HepG2 (cell line): ENCODE data around the gene PCIF1. TPM values are rescaled to one million over a fixed set of nuclear protein-coding genes. Genes with fewer than 3 reads are reported as not detected.

Experiments used
- CEBPG ChIP-seq: IDR thresholded peaks from 2 replicates; pipeline ENCODE4 v1.6.1; 2016
- CHCHD3 ChIP-seq: sonication (generic); formaldehyde crosslinking; IDR thresholded peaks from 2 replicates; pipeline ENCODE4 v1.8.0; 2022; ENCODE audit warnings: mild to moderate bottlenecking, missing genetic modification reagents, moderate library complexity
- DNMT3B ChIP-seq: conservative IDR thresholded peaks from 2 replicates; pipeline ENCODE4 v1.6.1; 2016; ENCODE audit warnings: missing biosample characterization, control low read depth
- ELF3 ChIP-seq: IDR thresholded peaks from 2 replicates; pipeline ENCODE4 v1.6.1; 2016; ENCODE audit warnings: missing genetic modification reagents, missing compliant biosample characterization
- ESRRA ChIP-seq: sonication (generic); formaldehyde crosslinking; IDR thresholded peaks from 2 replicates; pipeline ENCODE4 v1.5.1; 2020; ENCODE audit warnings: mild to moderate bottlenecking, low read depth, missing genetic modification reagents
- MTA3 ChIP-seq: sonication (generic); formaldehyde crosslinking; IDR thresholded peaks from 2 replicates; pipeline ENCODE4 v1.4.0; 2020; ENCODE audit warnings: missing genetic modification reagents
- NFATC3 ChIP-seq: sonication (generic); formaldehyde crosslinking; IDR thresholded peaks from 2 replicates; pipeline ENCODE4 v1.5.1; 2020; ENCODE audit warnings: mild to moderate bottlenecking, missing genetic modification reagents
- NR2F6 ChIP-seq, 2 experiments: IDR thresholded peaks; 2 replicates each; pipeline ENCODE4 v1.6.1; 2016; ENCODE audit warnings: antibody characterized with exemption in 1 of 2, mild to moderate bottlenecking in 1 of 2
- RAD21 ChIP-seq: fragments of 450-650 bp; formaldehyde crosslinking; IDR thresholded peaks from 2 replicates; pipeline ENCODE4 v1.5.0; 2020; ENCODE audit warnings: mild to moderate bottlenecking
- SOX5 ChIP-seq: IDR thresholded peaks from 2 replicates; pipeline ENCODE4 v1.6.1; 2016; ENCODE audit warnings: borderline replicate concordance
- SSRP1 ChIP-seq: IDR thresholded peaks from 2 replicates; pipeline ENCODE4 v1.6.1; 2016; ENCODE audit warnings: control low read depth
- STAG1 ChIP-seq: sonication (generic); formaldehyde crosslinking; IDR thresholded peaks from 2 replicates; pipeline ENCODE4 v1.4.0; 2020; ENCODE audit warnings: missing genetic modification reagents
- TCF7L2 ChIP-seq: IDR thresholded peaks from 2 replicates; pipeline ENCODE4 v1.6.1; 2011; ENCODE audit warnings: mild to moderate bottlenecking, low read depth, low read length, moderate library complexity
- TRIM24 ChIP-seq: sonication (generic); formaldehyde crosslinking; IDR thresholded peaks from 2 replicates; pipeline ENCODE4 v1.8.0; 2022; ENCODE audit warnings: mild to moderate bottlenecking, missing genetic modification reagents
- XRCC5 ChIP-seq: fragments of 200-400 bp; formaldehyde crosslinking; optimal IDR thresholded peaks from 2 replicates; pipeline ENCODE3; 2017; ENCODE audit warnings: mild to moderate bottlenecking, low read length
- ZFP36L2 ChIP-seq: sonication (generic); formaldehyde crosslinking; IDR thresholded peaks from 2 replicates; pipeline ENCODE4 v1.4.0; 2020; ENCODE audit warnings: missing genetic modification reagents
- ZNF225 ChIP-seq: sonication (generic); formaldehyde crosslinking; IDR thresholded peaks from 2 replicates; pipeline ENCODE4 v1.4.0; 2020; ENCODE audit warnings: mild to moderate bottlenecking, missing genetic modification reagents
- ZNF335 ChIP-seq: sonication (generic); formaldehyde crosslinking; IDR thresholded peaks from 2 replicates; pipeline ENCODE4 v1.4.0; 2020; ENCODE audit warnings: missing genetic modification reagents
- ZNF383 ChIP-seq: sonication (generic); formaldehyde crosslinking; IDR thresholded peaks from 2 replicates; pipeline ENCODE4 v1.4.0; 2020; ENCODE audit warnings: missing genetic modification reagents, mild to moderate bottlenecking, borderline replicate concordance
- ZNF501 ChIP-seq: sonication (generic); formaldehyde crosslinking; IDR thresholded peaks from 2 replicates; pipeline ENCODE4 v1.5.1; 2020; ENCODE audit warnings: mild to moderate bottlenecking, moderate library complexity, missing genetic modification reagents
- ZNF772 ChIP-seq: sonication (generic); formaldehyde crosslinking; IDR thresholded peaks from 2 replicates; pipeline ENCODE4 v1.5.0; 2020; ENCODE audit warnings: mild to moderate bottlenecking, missing genetic modification reagents
- polyA plus RNA-seq, 8 experiments: library from polyadenylated mRNA; depleted of rRNA in 3 of 8; stranded (reverse) in 7 of 8; unstranded in 1 of 8; fragments of >200 nt; fragmentation: Illumina TruSeq in 4 of 8; extraction: Trizol in 4 of 8; gene quantifications; 2 replicates each; pipeline versions ENCODE4 v1.2.1 to v1.2.3, GENCODE V29; 2011 to 2016; ENCODE audit warnings: low read depth in 4 of 8, missing spikeins in 1 of 8, mixed read lengths in 1 of 8; ENCODE audit not compliant: insufficient read depth in 1 of 8
- total RNA-seq, 5 experiments: library from RNA; depleted of rRNA; stranded (reverse); fragments of >200 nt; fragmentation: Illumina TruSeq; extraction: Trizol; gene quantifications; 2 replicates each; pipeline ENCODE4 v1.2.3, GENCODE V29; 2016; ENCODE audit warnings: low read depth in 1 of 5
- TF ChIP-seq, protein P1 (sequence below): sonication (generic); formaldehyde crosslinking; IDR thresholded peaks from 2 replicates; pipeline ENCODE4 v1.5.1; 2020; ENCODE audit warnings: mild to moderate bottlenecking, moderate library complexity, missing genetic modification reagents
- TF ChIP-seq, protein P2 (sequence below): sonication (generic); formaldehyde crosslinking; IDR thresholded peaks from 2 replicates; pipeline ENCODE4 v1.8.1; 2023; ENCODE audit warnings: mild to moderate bottlenecking, moderate library complexity, missing genetic modification reagents
- TF ChIP-seq, protein P3 (sequence below): sonication (generic); formaldehyde crosslinking; IDR thresholded peaks from 2 replicates; pipeline ENCODE4 v1.5.0; 2020; ENCODE audit warnings: mild to moderate bottlenecking, missing genetic modification reagents, borderline replicate concordance

PCIF1 gene
- total and polyA plus RNA-seq, 2 of the 13 experiments (the other 11 are each of a cell fraction or from before 2014, with no cell fraction given): 20.9 to 24.4 TPM

DNA sequence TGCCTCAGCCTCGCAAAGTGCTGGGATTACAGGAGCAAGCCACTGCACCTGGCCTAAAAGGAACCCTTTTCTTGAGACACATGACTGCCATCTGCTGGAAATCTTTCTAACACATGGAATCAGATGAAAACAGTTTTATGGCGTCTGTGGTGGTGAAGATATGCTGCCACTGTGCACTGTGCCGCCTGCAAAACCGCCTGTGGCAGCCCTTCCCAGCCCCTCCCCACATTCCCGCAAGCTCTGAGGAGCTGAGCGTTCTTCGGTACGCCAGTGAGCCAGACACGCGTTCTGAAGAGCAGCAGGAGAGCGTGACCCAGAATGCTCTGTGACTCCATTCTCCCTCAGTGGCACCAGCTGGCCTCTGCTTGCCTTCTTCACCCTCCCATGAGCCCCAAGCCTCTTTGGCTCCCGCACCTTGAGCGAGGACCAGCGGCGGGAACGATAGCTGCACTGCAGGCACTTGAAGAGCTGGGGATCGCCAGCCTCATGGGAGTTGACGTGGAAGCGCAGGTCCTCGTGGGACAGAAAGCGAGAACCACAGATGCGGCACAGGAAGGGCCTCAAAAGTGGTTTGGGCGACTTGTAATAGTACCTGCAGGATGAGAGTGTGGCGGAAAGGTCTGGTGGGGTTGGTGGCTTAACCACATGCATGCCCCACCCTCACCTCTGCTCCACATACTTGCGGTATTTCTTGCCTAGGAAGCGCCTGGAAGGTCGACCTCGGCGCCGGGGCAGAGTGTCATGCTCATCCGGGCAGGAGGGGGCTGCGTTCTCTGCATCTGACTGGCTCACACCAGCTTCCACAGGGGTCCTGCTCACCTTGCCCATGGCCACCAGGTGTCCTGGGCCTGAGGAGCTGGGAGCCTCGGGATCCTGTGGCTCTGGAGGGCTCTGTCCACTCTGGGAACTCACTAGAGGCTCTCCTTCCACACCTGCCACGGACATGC, 28.8 kb downstream of the PCIF1 start (continued):
- TF ChIP-seq ZNF501 (CRISPR knock-in tag) (peak; percentile 42; the same call in 1 of the 2 replicates), ZNF335 (CRISPR knock-in tag) (0 out of 2 replicates have a peak, but pooled peaks have one; percentile 36), SOX5 (CRISPR knock-in tag) (0 out of 2 replicates have a peak, but pooled peaks have one; percentile 29), ZNF383 (CRISPR knock-in tag) (0 out of 2 replicates have a peak, but pooled peaks have one; percentile 34), ESRRA (CRISPR knock-in tag) (no peak), ELF3 (CRISPR knock-in tag) (0 out of 2 replicates have a peak, but pooled peaks have one; percentile 32), ZFP36L2 (CRISPR knock-in tag) (0 out of 2 replicates have a peak, but pooled peaks have one; percentile 61), CEBPG (CRISPR knock-in tag) (0 out of 2 replicates have a peak, but pooled peaks have one; percentile 10), ZNF225 (CRISPR knock-in tag) (0 out of 2 replicates have a peak, but pooled peaks have one; percentile 27), CHCHD3 (no peak), NFATC3 (CRISPR knock-in tag) (no peak), TRIM24 (CRISPR knock-in tag) (no peak), RAD21 (CRISPR knock-in tag) (peak; percentile 89), XRCC5 (peak; percentile 16), TCF7L2 (no peak), ZNF772 (CRISPR knock-in tag) (no peak), STAG1 (CRISPR knock-in tag) (peak; percentile 97), MTA3 (CRISPR knock-in tag) (no peak), NR2F6 (IDR thresholded peaks at IDR 0.05) (no peak), NR2F6 (CRISPR knock-in tag; IDR thresholded peaks at IDR 0.05) (0 out of 2 replicates have a peak, but pooled peaks have one; percentile 19), SSRP1 (CRISPR knock-in tag) (no peak), DNMT3B (CRISPR knock-in tag) (0 out of 2 replicates have a peak, but pooled peaks have one; percentile 35)
- TF ChIP-seq, protein P1, sequence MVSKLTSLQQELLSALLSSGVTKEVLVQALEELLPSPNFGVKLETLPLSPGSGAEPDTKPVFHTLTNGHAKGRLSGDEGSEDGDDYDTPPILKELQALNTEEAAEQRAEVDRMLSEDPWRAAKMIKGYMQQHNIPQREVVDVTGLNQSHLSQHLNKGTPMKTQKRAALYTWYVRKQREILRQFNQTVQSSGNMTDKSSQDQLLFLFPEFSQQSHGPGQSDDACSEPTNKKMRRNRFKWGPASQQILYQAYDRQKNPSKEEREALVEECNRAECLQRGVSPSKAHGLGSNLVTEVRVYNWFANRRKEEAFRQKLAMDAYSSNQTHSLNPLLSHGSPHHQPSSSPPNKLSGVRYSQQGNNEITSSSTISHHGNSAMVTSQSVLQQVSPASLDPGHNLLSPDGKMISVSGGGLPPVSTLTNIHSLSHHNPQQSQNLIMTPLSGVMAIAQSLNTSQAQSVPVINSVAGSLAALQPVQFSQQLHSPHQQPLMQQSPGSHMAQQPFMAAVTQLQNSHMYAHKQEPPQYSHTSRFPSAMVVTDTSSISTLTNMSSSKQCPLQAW (CRISPR knock-in tag): 0 out of 2 replicates have a peak, but pooled peaks have one; percentile 7
- TF ChIP-seq, protein P2, sequence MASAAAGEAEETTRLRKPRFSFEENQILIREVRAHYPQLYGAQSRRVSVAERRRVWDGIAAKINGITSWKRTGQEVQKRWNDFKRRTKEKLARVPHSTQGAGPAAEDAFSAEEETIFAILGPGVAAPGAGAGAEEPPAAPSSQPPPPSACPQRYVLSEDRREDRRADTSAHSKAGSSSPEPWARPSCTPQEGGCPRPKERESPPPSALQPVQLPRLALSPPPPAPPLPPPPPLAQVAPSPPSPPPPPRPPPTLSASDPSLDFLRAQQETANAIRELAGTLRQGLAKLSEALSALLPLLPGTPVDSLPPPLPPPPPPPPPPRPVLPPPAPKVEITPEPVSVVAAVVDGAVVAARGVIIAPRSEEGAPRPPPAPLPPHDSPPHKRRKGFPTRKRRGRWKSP (CRISPR knock-in tag): no peak
- TF ChIP-seq, protein P3, sequence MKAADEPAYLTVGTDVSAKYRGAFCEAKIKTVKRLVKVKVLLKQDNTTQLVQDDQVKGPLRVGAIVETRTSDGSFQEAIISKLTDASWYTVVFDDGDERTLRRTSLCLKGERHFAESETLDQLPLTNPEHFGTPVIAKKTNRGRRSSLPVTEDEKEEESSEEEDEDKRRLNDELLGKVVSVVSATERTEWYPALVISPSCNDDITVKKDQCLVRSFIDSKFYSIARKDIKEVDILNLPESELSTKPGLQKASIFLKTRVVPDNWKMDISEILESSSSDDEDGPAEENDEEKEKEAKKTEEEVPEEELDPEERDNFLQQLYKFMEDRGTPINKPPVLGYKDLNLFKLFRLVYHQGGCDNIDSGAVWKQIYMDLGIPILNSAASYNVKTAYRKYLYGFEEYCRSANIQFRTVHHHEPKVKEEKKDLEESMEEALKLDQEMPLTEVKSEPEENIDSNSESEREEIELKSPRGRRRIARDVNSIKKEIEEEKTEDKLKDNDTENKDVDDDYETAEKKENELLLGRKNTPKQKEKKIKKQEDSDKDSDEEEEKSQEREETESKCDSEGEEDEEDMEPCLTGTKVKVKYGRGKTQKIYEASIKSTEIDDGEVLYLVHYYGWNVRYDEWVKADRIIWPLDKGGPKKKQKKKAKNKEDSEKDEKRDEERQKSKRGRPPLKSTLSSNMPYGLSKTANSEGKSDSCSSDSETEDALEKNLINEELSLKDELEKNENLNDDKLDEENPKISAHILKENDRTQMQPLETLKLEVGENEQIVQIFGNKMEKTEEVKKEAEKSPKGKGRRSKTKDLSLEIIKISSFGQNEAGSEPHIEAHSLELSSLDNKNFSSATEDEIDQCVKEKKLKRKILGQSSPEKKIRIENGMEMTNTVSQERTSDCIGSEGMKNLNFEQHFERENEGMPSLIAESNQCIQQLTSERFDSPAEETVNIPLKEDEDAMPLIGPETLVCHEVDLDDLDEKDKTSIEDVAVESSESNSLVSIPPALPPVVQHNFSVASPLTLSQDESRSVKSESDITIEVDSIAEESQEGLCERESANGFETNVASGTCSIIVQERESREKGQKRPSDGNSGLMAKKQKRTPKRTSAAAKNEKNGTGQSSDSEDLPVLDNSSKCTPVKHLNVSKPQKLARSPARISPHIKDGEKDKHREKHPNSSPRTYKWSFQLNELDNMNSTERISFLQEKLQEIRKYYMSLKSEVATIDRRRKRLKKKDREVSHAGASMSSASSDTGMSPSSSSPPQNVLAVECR (CRISPR knock-in tag): peak; percentile 48; the same call in 1 of the 2 replicates
- TF ChIP-seq, all 625 proteins: peak for 62
